Effector CD4-positive, alpha-beta T cell (primary cell): ENCODE results near the gene VWA1.
"Not testable (repeated sequence)": the region's sequence is repeated elsewhere in the genome, so short reads cannot be mapped to it uniquely, and the experiment has no call there.

Source experiments
- DNase-seq: peaks from one replicate; pipeline ENCODE4 v3.0.0-alpha.2; 2020

VWA1 gene

DNA sequence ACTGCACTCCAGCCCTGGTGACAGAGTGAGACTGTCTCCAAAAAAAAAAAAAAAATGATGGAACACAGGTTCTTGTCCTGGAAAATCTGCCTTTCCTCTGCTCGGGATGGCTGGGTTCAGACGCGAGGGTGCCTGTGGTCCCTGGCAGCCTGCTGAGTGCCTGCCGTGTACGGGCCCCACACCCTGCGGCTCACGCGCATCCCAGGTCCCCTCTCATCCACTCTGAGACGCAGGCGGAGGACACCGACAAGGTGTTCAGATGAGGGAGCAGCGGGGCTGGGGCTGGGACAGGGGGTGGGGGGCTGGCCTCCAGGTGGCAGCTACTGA lies 10.1 kb upstream of the VWA1 start:
- DNase-seq: no peak

DNA sequence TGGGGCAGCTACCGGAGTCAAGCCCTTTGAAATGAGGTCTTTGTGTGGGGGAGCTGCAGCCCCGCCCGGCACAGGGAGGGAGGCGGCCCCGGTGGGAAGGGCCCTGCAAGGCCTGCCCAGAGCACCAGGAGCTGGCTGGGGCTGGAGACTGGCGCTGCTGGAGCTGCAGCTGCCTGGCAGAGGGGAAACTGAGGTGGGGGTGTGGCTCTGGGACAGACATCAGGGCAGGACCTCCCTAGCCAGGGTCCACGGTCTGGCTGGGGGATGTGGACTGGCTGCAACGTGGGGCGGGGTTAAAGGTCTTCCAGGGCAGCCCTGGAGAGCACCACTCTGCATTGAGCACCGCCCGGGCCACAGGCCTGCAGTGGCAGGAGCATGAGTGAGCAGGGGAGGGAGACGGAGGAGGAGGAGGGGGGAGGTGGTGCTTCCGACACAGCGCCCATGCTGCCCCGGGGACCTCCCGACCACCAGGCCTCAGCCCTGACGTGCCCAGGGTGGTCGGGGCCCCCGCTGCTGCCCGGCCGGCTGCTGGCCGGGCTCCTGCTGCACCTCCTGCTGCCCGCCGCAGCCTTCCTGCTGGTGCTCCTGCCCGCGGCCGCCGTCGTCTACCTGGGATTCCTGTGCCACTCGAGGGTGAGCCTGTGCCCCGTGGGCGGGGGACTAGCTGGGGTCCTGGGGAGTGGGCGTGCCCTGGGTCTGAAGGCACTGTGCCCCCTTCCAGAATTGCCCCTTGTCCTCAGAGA lies 9.6 kb upstream of the VWA1 start:
- DNase-seq: no peak

- DNase-seq: no peak
Measured at GRCh38 chr1:1426496-1427105, 8.9 kb upstream of the VWA1 start.

DNA sequence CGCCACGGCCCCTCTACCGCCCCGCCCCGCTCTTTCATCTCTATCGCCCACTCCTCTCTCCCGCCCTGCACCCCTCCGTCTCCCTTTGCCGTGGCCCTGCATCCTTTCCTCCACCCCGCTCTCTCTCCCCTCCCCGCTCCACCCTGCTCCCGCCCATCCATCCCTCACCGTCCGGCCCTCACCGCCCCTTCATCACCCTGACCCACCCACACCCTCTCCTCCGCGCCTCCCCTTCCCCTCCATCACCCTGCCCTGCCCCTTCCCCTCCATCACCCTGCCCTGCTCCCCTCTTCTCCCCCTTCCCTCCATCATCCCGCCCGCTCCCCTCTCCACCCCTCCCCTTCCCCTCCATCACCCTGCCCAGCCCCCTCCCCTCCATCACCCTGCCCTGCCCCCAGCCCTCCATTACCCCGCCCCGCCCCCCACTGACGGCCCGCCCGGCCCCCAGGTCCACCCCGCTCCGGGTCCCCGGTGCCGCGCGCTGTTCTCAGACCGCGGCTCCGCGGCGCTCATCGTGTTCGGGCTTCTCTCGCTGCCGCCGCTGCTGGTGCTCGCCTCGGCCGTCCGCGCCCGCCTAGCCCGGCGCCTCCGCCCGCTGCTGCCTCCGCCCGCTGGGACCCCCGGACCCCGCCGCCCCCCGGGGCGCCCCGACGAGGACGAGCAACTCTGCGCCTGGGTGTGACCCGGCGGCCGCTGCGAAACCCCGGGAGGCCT lies 8.2 kb upstream of the VWA1 start:
- no peak for DNase-seq

GRCh38 chr1:1427820-1428148 lies 7.7 kb upstream of the VWA1 start:
- DNase-seq: no peak

GRCh38 chr1:1428174-1428573 lies 7.3 kb upstream of the VWA1 start:
- DNase-seq: no peak

GRCh38 chr1:1428967-1429366 lies 6.5 kb upstream of the VWA1 start:
- DNase-seq: not testable (repeated sequence)

DNA sequence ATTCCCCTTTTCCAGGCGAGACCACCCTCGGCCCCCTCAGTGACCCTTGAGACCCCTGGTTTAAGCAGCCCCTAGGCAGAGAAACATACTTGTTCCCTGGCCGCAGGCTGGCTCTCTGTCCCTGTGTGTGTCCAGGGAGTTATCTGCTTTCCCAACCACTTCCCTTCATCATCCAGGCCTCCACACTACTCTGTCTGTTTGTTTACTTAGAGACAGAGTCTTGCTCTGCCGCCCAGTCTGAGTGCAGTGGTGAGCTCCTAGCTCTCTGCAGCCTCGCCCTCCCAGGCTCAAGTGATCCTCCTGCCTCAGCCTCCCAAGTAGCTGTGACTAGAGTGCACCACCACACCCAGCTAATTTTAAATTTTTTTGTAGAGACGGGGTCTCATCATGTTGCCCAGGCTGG lies 5.8 kb upstream of the VWA1 start:
- no peak for DNase-seq

GRCh38 chr1:1430114-1430982 lies 5.1 kb upstream of the VWA1 start:
- DNase-seq: no peak

- DNase-seq: no peak
Measured at GRCh38 chr1:1430992-1431844, 4.3 kb upstream of the VWA1 start.

- no peak for DNase-seq
Measured at GRCh38 chr1:1431845-1432273, 3.6 kb upstream of the VWA1 start.

GRCh38 chr1:1432274-1432950 lies 3.1 kb upstream of the VWA1 start:
- DNase-seq: no peak

- DNase-seq: no peak
Measured at GRCh38 chr1:1432951-1433803, 2.3 kb upstream of the VWA1 start.

GRCh38 chr1:1433804-1434130 lies 1.7 kb upstream of the VWA1 start:
- DNase-seq: no peak

DNA sequence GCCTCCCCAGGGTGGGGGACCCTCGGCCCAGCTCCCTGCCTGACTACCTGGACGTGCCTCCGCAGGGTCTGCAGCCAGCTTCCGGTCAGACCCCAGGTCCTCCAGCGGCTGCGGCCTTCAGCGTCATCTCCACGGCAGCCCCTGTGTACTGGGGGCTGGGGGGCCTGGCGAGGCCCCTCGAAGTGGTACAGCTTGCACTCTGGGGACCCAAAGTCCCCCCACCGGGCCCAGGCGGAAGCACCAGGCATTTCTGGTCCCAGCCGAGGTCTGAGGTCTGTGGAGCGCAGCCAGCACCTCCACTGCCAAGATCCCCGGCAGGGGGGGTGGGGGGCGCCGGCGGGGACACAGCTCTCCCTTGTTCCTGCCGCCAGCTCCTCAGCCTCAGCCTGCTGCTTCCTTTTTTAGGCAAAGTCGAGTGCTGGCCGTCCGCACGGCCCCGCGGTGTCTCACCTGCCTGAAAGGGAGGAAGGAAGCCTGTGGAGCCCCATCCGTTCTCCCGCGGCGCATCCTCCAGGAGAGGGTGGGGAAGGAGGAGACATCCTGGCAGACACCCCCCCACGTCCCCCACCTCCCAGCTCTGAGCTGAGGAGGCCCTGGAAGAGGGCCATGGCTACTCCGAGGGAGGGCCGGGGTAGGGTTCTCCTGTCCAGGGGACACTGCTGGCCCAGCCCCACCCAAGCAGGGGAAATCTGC lies 1.2 kb upstream of the VWA1 start:
- DNase-seq: no peak

GRCh38 chr1:1434824-1435105 lies 725 bp upstream of the VWA1 start:
- no peak for DNase-seq

- DNase-seq: no peak
Measured at GRCh38 chr1:1435911-1436629, 580 bp downstream of the VWA1 start.

DNA sequence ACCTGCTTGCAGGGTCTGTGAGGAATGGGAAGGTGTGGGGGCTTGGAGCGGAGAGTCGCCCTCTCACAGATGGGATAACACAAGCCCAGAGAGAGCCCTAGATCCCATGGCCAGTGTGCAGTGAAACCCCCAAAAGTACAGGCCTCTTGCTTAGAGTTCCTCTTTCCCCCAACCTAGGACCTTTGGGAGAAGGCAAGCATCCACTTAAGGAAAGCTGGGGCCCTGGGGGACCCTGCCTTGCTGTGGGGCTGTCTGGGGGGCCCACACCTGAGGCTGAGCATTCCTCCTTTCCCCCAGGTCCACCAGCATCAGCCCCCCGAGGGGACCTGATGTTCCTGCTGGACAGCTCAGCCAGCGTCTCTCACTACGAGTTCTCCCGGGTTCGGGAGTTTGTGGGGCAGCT lies 1.1 kb downstream of the VWA1 start:
- DNase-seq: no peak

GRCh38 chr1:1437033-1437903 lies 1.8 kb downstream of the VWA1 start:
- DNase-seq: no peak
